ENCODE results near the gene DND1.
"Not testable (repeated sequence)": the region's sequence is repeated elsewhere in the genome, so short reads cannot be mapped to it uniquely, and the experiment has no call there.

DND1 gene

GRCh38 chr5:140631036-140631417, 42.3 kb downstream of the DND1 start:
- DNase-seq (ENCODE audit: low read depth in 1 of 2, low spot score in 1 of 2), result no peak

GRCh38 chr5:140630292-140631035, 42.9 kb downstream of the DND1 start:
- no peak for DNase-seq (ENCODE audit: low read depth in 1 of 2, low spot score in 1 of 2)

- DNase-seq (ENCODE audit: low read depth in 1 of 2, low spot score in 1 of 2), result no peak
These were observed 44.7 kb downstream of the DND1 start for GRCh38 chr5:140628711-140629110.

- DNase-seq (ENCODE audit: low read depth in 1 of 2, low spot score in 1 of 2), result no peak
These were observed 45.4 kb downstream of the DND1 start for GRCh38 chr5:140627972-140628371.

- DNase-seq (ENCODE audit: low read depth in 1 of 2, low spot score in 1 of 2), result not testable (repeated sequence)
These were observed 48.5 kb downstream of the DND1 start for GRCh38 chr5:140624886-140625285.

GRCh38 chr5:140623061-140623460, 50.3 kb downstream of the DND1 start:
- DNase-seq (ENCODE audit: low read depth in 1 of 2, low spot score in 1 of 2), result not testable (repeated sequence)

- DNase-seq (ENCODE audit: low read depth in 1 of 2, low spot score in 1 of 2), result no peak
These were observed 51.1 kb downstream of the DND1 start for GRCh38 chr5:140622301-140622700.
